NCI-H2171 (cell line): ENCODE results near the gene AMH.

Experiments
- DNase-seq: peaks from one replicate; lab custom pipeline; 2025; lab: John Stamatoyannopoulos, UW

Gene AMH

GRCh38 chr19:2249880-2250765 lies 1.0 kb downstream of the AMH start:
- no peak for DNase-seq

- no peak for DNase-seq
Measured at GRCh38 chr19:2250766-2251105, 1.6 kb downstream of the AMH start.

- DNase-seq = no peak
Measured at GRCh38 chr19:2251106-2252054, 2.3 kb downstream of the AMH start.

GRCh38 chr19:2252055-2252796 lies 3.1 kb downstream of the AMH start:
- no peak for DNase-seq

- DNase-seq = no peak
Measured at GRCh38 chr19:2252797-2253105, 3.6 kb downstream of the AMH start.

GRCh38 chr19:2253106-2254063 lies 4.3 kb downstream of the AMH start:
- no peak for DNase-seq

GRCh38 chr19:2254064-2254872 lies 5.1 kb downstream of the AMH start:
- no peak for DNase-seq

GRCh38 chr19:2255112-2255845 lies 6.2 kb downstream of the AMH start:
- DNase-seq = no peak

- no peak for DNase-seq
Measured at GRCh38 chr19:2255982-2256685, 7.0 kb downstream of the AMH start, which contains the start of gene JSRP1. Gene JSRP1 (minus strand): TSS chr19:2256417. CDS start chr19:2255314, 1,103 bp downstream.

- DNase-seq = no peak
Measured at GRCh38 chr19:2259336-2259735, 10.2 kb downstream of the AMH start.

GRCh38 chr19:2260341-2260805 lies 11.2 kb downstream of the AMH start:
- no peak for DNase-seq

- no peak for DNase-seq
Measured at GRCh38 chr19:2261438-2262172, 12.5 kb downstream of the AMH start.

- no peak for DNase-seq
Measured at GRCh38 chr19:2266183-2266993, 17.3 kb downstream of the AMH start.

GRCh38 chr19:2268480-2268830 lies 19.3 kb downstream of the AMH start:
- DNase-seq = no peak

GRCh38 chr19:2268861-2269243 lies 19.7 kb downstream of the AMH start:
- no peak for DNase-seq

GRCh38 chr19:2269244-2270156 lies 20.4 kb downstream of the AMH start:
- peak; percentile 96 for DNase-seq

GRCh38 chr19:2270157-2270422 lies 21.0 kb downstream of the AMH start:
- DNase-seq = no peak
